B cell (primary cell): ENCODE measurements around the gene MVK. TPM values are rescaled to one million over a fixed set of nuclear protein-coding genes. Genes with fewer than 3 reads are reported as not detected.

ENCODE experiments used
- ATAC-seq: fragments of 200-7000 bp; cut with Tn5 transposase; one replicate; pipeline ENCODE4 v1.10.0; 2021; ENCODE audit warnings: low read depth, mild to moderate bottlenecking, moderate number of reproducible peaks, moderate library complexity
- CTCF ChIA-PET: fragments of 350-600 bp; sonication (Branson Sonifier 250); formaldehyde crosslinking; loops from one replicate; lab custom pipeline; 2021; ENCODE audit warnings: antibody characterized with exemption, inconsistent platforms; lab: Charles Lee
- POLR2A ChIA-PET: fragments of 350-600 bp; sonication (Branson Sonifier 250); formaldehyde crosslinking; loops from one replicate; lab custom pipeline; 2021; ENCODE audit warnings: antibody characterized with exemption; lab: Charles Lee
- DNase-seq: peaks from one replicate; pipeline ENCODE4 v3.0.0; 2013
- H2AFZ ChIP-seq: 2 replicates; pipeline ENCODE4 v1.6.1; 2012; ENCODE audit warnings: mild to moderate bottlenecking, low read depth, low read length; ENCODE audit not compliant: insufficient read depth, poor library complexity, severe bottlenecking
- H3K27ac ChIP-seq, 2 donors: 1 replicate in 1 of 2; 2 replicates in 1 of 2; pipeline ENCODE4 v1.5.1; 2012 to 2013; ENCODE audit warnings: low read length in 2 of 2, mild to moderate bottlenecking in 2 of 2, moderate library complexity in 1 of 2
- H3K27me3 ChIP-seq, 4 experiments: fragments of 200-600 bp in 1 of 4; sonication (generic) in 1 of 4; replicated peaks in 1 of 4; 1 replicate in 2 of 4; 2 replicates in 2 of 4; pipeline versions ENCODE4 v1.6.1 to v1.7.0; 2013 to 2016; ENCODE audit warnings: low read length in 3 of 4, mild to moderate bottlenecking in 2 of 4, mixed read lengths in 1 of 4, moderate library complexity in 1 of 4; ENCODE audit not compliant: insufficient read depth in 4 of 4, control insufficient read depth in 3 of 4; ENCODE audit errors: control extremely low read depth in 1 of 4
- H3K36me3 ChIP-seq, 2 experiments: replicated peaks in 1 of 2; 1 replicate in 1 of 2; 2 replicates in 1 of 2; pipeline versions ENCODE4 v1.6.1 to v1.7.1; 2013; ENCODE audit warnings: low read length in 1 of 2; ENCODE audit not compliant: insufficient read depth in 2 of 2, control insufficient read depth in 1 of 2; ENCODE audit errors: control extremely low read depth in 1 of 2, extremely low read depth in 1 of 2
- H3K4me1 ChIP-seq, 2 donors: fragments of 200-600 bp in 1 of 2; sonication (generic) in 1 of 2; 1 replicate in 1 of 2; 2 replicates in 1 of 2; pipeline versions ENCODE4 v1.5.1 to v1.6.1; 2013 to 2017; ENCODE audit warnings: low read length in 2 of 2; ENCODE audit not compliant: control insufficient read depth in 2 of 2, insufficient read depth in 2 of 2
- H3K4me2 ChIP-seq: replicated peaks from 2 replicates; pipeline ENCODE3; 2012; ENCODE audit warnings: mild to moderate bottlenecking, low read depth, low read length; ENCODE audit not compliant: poor library complexity, severe bottlenecking
- H3K4me3 ChIP-seq, 5 experiments: fragments of 200-600 bp in 1 of 5; sonication (generic) in 1 of 5; 1 replicate in 3 of 5; 2 replicates in 2 of 5; pipeline versions ENCODE4 v1.5.1 to v1.7.0; 2011 to 2016; ENCODE audit warnings: low read length in 4 of 5, mild to moderate bottlenecking in 4 of 5, low read depth in 2 of 5, control low read depth in 1 of 5, moderate library complexity in 1 of 5; ENCODE audit not compliant: insufficient read depth in 1 of 5; ENCODE audit errors: control extremely low read depth in 1 of 5, extremely low read depth in 1 of 5
- H3K79me2 ChIP-seq: fragments of 200-600 bp; sonication (generic); one replicate; pipeline ENCODE4 v1.6.0; 2016; ENCODE audit warnings: low read length; ENCODE audit not compliant: control insufficient read depth, insufficient read depth
- H3K9ac ChIP-seq: fragments of 200-600 bp; sonication (generic); 2 replicates; pipeline ENCODE4 v1.6.1; 2017; ENCODE audit warnings: mild to moderate bottlenecking, low read length, moderate library complexity
- H3K9me3 ChIP-seq, 3 donors: one replicate each; pipeline versions ENCODE4 v1.6.1 to v1.7.1; 2013; ENCODE audit warnings: low read length in 2 of 3; ENCODE audit not compliant: control insufficient read depth in 2 of 3, insufficient read depth in 1 of 3; ENCODE audit errors: control extremely low read depth in 1 of 3
- H4K20me1 ChIP-seq: 2 replicates; pipeline ENCODE4 v1.6.0; 2012; ENCODE audit warnings: mild to moderate bottlenecking, low read length; ENCODE audit not compliant: insufficient read depth, control insufficient read depth, poor library complexity, severe bottlenecking
- H3K27ac Mint-ChIP-seq: one replicate; pipeline ENCODE4 v1.8.0; 2021; ENCODE audit warnings: mixed read lengths
- H3K27me3 Mint-ChIP-seq: one replicate; pipeline ENCODE4 v1.8.0; 2021; ENCODE audit warnings: mixed read lengths
- H3K4me1 Mint-ChIP-seq: one replicate; pipeline ENCODE4 v1.8.0; 2021; ENCODE audit warnings: mixed read lengths
- H3K4me3 Mint-ChIP-seq: one replicate; pipeline ENCODE4 v1.8.0; 2021; ENCODE audit warnings: mixed read lengths
- H3K9me3 Mint-ChIP-seq: one replicate; pipeline ENCODE4 v1.8.0; 2022; ENCODE audit warnings: mixed read lengths; ENCODE audit not compliant: insufficient read depth
- EZH2 ChIP-seq: IDR thresholded peaks from 2 replicates; pipeline ENCODE4 v1.6.1; 2012; ENCODE audit warnings: borderline replicate concordance, low read depth, mild to moderate bottlenecking, moderate library complexity, low read length; ENCODE audit not compliant: insufficient read depth, poor library complexity, severe bottlenecking
- WGBS: methylation state at CpG from one replicate; pipeline ENCODE4 v1.1.5; 2013; ENCODE audit warnings: missing lambda C conversion rate; ENCODE audit not compliant: insufficient coverage; 5-methylcytosine and 5-hydroxymethylcytosine counted together
- intact Hi-C: fragments of 100-400 bp; cut with micrococcal nuclease; formaldehyde crosslinking; loops from one replicate; pipeline ENCODE4 v1.10.0; 2022
- polyA plus RNA-seq: library from polyadenylated mRNA; depleted of rRNA; stranded (reverse); fragments of >200 nt; gene quantifications from 2 replicates; pipeline ENCODE4 v1.2.3, GENCODE V29; 2012
- total RNA-seq, 2 donors: library from RNA; stranded (reverse); fragments of 120-200 nt in 1 of 2; gene quantifications; 1 replicate in 1 of 2; 2 replicates in 1 of 2; pipeline versions ENCODE4 v1.2.3 to v1.2.4, GENCODE V29; 2013 to 2022
- TF ChIP-seq, protein P1 (sequence below): fragments of 200-600 bp; IDR thresholded peaks from one replicate; pipeline ENCODE4 v1.8.0; 2022; ENCODE audit warnings: antibody characterized with exemption, mild to moderate bottlenecking

MVK gene
- total and polyA plus RNA-seq, 2 donors (not counting 1 experiment from before 2014, with no cell fraction given) = 12.1 to 12.5 TPM

DNA sequence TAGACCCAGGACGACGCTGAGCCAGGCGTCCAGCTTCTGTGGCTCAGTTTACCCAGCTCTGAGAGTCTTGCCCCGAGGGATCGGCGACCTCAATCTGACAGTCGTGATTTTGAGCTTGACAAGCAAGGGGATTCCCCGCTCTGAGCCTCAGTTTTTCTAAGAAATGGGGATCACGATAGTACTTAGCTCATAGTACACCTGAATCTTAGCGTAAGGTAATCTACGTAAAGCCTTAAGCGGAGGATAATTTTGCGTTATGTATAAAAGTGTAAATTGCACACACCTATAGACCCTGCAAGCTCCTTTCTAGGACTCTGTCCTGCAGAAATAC lies 285 bp downstream of the MVK start:
- H3K4me3 ChIP-seq = peak overlapping the region; percentile 16 to 87 (median 72)
- intact Hi-C loops = loop anchor here (1.0 kb wide), 2 partner anchors 97 to 306 kb away; partner anchors contain the start of genes GLTP, KCTD10 and UBE3B
- Mint-ChIP-seq H3K27ac (peak overlapping the region; percentile 94), H3K9me3 (no peaks in the 10 kb centered on the region), H3K4me1 (peaks cover 29% of the 10 kb centered on the region), H3K4me3 (peak overlapping the region; percentile 96), H3K27me3 (no peaks in the 10 kb centered on the region)
- ChIA-PET CTCF (interaction anchor here (0.7 to 2.1 kb wide), 6 partner anchors 9 to 230 kb away, joined by 3 to 7 read pairs (median 4); no protein-coding TSS in a partner anchor), POLR2A (interaction anchor here (0.8 kb wide), 1 partner anchor 140 kb away, joined by 3 read pairs; the partner anchor contains the start of gene FAM222A)
- no peaks in the 10 kb centered on the region for H3K27me3 ChIP-seq
- no peaks in the 10 kb centered on the region for H4K20me1 ChIP-seq
- no peaks in the 10 kb centered on the region for H3K9me3 ChIP-seq
- peaks cover 0 to 23% of the 10 kb centered on the region in 2 experiments for H3K36me3 ChIP-seq
- WGBS = under 1% methylated on average over 8 of the region's 13 CpGs
- peak overlapping the region in 1 of 2 donors; percentile 98 for H3K27ac ChIP-seq
- H3K79me2 ChIP-seq = peaks cover 8% of the 10 kb centered on the region
- peak overlapping the region; percentile 85 for H2AFZ ChIP-seq
- H3K9ac ChIP-seq = peak overlapping the region; percentile 88
- DNase-seq (no peak), ATAC-seq (no peak)
- peak overlapping the region; percentile 80 for H3K4me2 ChIP-seq
- TF ChIP-seq, protein P1, sequence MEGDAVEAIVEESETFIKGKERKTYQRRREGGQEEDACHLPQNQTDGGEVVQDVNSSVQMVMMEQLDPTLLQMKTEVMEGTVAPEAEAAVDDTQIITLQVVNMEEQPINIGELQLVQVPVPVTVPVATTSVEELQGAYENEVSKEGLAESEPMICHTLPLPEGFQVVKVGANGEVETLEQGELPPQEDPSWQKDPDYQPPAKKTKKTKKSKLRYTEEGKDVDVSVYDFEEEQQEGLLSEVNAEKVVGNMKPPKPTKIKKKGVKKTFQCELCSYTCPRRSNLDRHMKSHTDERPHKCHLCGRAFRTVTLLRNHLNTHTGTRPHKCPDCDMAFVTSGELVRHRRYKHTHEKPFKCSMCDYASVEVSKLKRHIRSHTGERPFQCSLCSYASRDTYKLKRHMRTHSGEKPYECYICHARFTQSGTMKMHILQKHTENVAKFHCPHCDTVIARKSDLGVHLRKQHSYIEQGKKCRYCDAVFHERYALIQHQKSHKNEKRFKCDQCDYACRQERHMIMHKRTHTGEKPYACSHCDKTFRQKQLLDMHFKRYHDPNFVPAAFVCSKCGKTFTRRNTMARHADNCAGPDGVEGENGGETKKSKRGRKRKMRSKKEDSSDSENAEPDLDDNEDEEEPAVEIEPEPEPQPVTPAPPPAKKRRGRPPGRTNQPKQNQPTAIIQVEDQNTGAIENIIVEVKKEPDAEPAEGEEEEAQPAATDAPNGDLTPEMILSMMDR = no peak
- no peak for TF ChIP-seq EZH2
- H3K4me1 ChIP-seq = peaks cover 14 to 23% of the 10 kb centered on the region in 2 donors

DNA sequence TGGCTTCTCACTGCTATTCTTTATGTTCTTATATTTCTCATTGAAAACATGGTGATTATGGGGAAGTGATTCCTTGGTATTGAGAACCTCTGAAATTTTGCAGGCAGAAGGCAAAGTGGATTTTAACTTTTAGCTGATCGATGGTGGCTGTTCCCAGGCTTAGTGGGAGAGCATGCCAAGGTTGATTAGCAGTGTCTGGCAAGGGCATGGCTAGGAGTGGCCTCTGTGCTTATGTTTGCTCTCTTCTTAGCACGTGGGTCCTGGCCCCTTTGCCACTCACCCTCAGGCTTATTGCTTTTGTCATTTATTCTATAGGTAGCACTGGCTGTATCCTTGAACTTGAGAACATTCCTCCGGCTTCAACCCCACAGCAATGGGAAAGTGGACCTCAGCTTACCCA lies 2.1 kb downstream of the MVK start:
- CTCF ChIA-PET = interaction anchor here (2.1 kb wide), 1 partner anchor 22 kb away, joined by 11 read pairs; no protein-coding TSS in a partner anchor
- no peaks in the 10 kb centered on the region for H3K9me3 Mint-ChIP-seq
- H3K27me3 Mint-ChIP-seq = no peaks in the 10 kb centered on the region
- Histone ChIP-seq H3K4me1 (peaks cover 14 to 23% of the 10 kb centered on the region in 2 donors), H3K4me3 (no peak overlapping the region), H4K20me1 (no peaks in the 10 kb centered on the region), H2AFZ (no peak overlapping the region), H3K4me2 (no peak overlapping the region), H3K27me3 (no peaks in the 10 kb centered on the region), H3K36me3 (peaks cover 0 to 24% of the 10 kb centered on the region in 2 experiments), H3K9me3 (no peaks in the 10 kb centered on the region), H3K79me2 (peaks cover 8% of the 10 kb centered on the region), H3K27ac (no peak overlapping the region), H3K9ac (no peak overlapping the region)
- H3K4me3 Mint-ChIP-seq = no peak overlapping the region
- WGBS = 100% methylated on average over 1 of the region's 3 CpGs
- intact Hi-C loops = no loop called here
- H3K27ac Mint-ChIP-seq = no peak overlapping the region
- TF ChIP-seq EZH2 = no peak
- TF ChIP-seq, protein P1 = no peak
- POLR2A ChIA-PET = no interaction called here
- H3K4me1 Mint-ChIP-seq = peaks cover 29% of the 10 kb centered on the region
- DNase-seq (no peak), ATAC-seq (no peak)
